Stimulated activated CD4-positive, alpha-beta T cell treated with anti-CD3 and anti-CD28 coated beads, Interleukin-4, amount 100 ng/mL, for 24 hours (primary cell): ENCODE data around the gene SIVA1.

Experiments
- DNase-seq: peaks from one replicate; pipeline ENCODE4 v3.0.0-alpha.2; 2020

The SIVA1 gene

GRCh38 chr14:104772707-104773504, 20.0 kb downstream of the SIVA1 start:
- no peak for DNase-seq

- DNase-seq, result no peak
Measured at GRCh38 chr14:104773505-104774452, 20.8 kb downstream of the SIVA1 start.

- no peak for DNase-seq
Measured at GRCh38 chr14:104774453-104775072, 21.6 kb downstream of the SIVA1 start.

- no peak for DNase-seq
Measured at GRCh38 chr14:104775073-104775489, 22.1 kb downstream of the SIVA1 start.

GRCh38 chr14:104776481-104776880, 23.5 kb downstream of the SIVA1 start:
- DNase-seq, result no peak

- no peak for DNase-seq
Measured at GRCh38 chr14:104776961-104777807, 24.2 kb downstream of the SIVA1 start.

GRCh38 chr14:104777808-104778249, 24.9 kb downstream of the SIVA1 start:
- DNase-seq, result no peak

GRCh38 chr14:104778694-104779331, 25.9 kb downstream of the SIVA1 start:
- no peak for DNase-seq

- DNase-seq, result no peak
Measured at GRCh38 chr14:104779776-104780512, 27.0 kb downstream of the SIVA1 start.

GRCh38 chr14:104780513-104781030, 27.6 kb downstream of the SIVA1 start:
- DNase-seq, result no peak

- DNase-seq, result no peak
Measured at GRCh38 chr14:104781271-104782077, 28.5 kb downstream of the SIVA1 start.

GRCh38 chr14:104782086-104782807, 29.3 kb downstream of the SIVA1 start:
- DNase-seq, result no peak

GRCh38 chr14:104782808-104783139, 29.8 kb downstream of the SIVA1 start:
- DNase-seq, result no peak

- no peak for DNase-seq
Measured at GRCh38 chr14:104783484-104784217, 30.7 kb downstream of the SIVA1 start.

GRCh38 chr14:104784218-104784568, 31.2 kb downstream of the SIVA1 start:
- no peak for DNase-seq

GRCh38 chr14:104784846-104785707, 32.1 kb downstream of the SIVA1 start:
- no peak for DNase-seq

- no peak for DNase-seq
Measured at GRCh38 chr14:104785708-104786080, 32.7 kb downstream of the SIVA1 start.

- no peak for DNase-seq
Measured at GRCh38 chr14:104786091-104786586, 33.2 kb downstream of the SIVA1 start.
